Fibroblast of lung (primary cell): ENCODE results near the gene PFKP. TPM values are rescaled to one million over a fixed set of nuclear protein-coding genes. Genes with fewer than 3 reads are reported as not detected.

Experiments
- DNase-seq, 2 donors: peaks; one replicate each; pipeline versions ENCODE4 v3.0.0 to v3.0.0-alpha.2; 2010; ENCODE audit warnings: low read depth in 2 of 2
- H2AFZ ChIP-seq: 2 replicates; pipeline ENCODE4 v1.5.1; 2012; ENCODE audit warnings: low read length, control low read depth, inconsistent platforms
- H3K27ac ChIP-seq: 2 replicates; pipeline ENCODE4 v1.5.1; 2011; ENCODE audit warnings: low read length, control low read depth; ENCODE audit not compliant: insufficient read depth
- H3K27me3 ChIP-seq: 2 replicates; pipeline ENCODE4 v1.5.1; 2011; ENCODE audit warnings: mild to moderate bottlenecking, low read length; ENCODE audit not compliant: control insufficient read depth, insufficient read depth
- H3K36me3 ChIP-seq: 2 replicates; pipeline ENCODE4 v1.5.1; 2011; ENCODE audit warnings: low read length; ENCODE audit not compliant: control insufficient read depth, insufficient read depth
- H3K4me1 ChIP-seq: 2 replicates; pipeline ENCODE4 v1.5.1; 2011; ENCODE audit warnings: low read length; ENCODE audit not compliant: control insufficient read depth, insufficient read depth; ENCODE audit errors: extremely low read depth
- H3K4me2 ChIP-seq: 2 replicates; pipeline ENCODE4 v1.5.1; 2011; ENCODE audit warnings: low read length, control low read depth; ENCODE audit not compliant: insufficient read depth; ENCODE audit errors: extremely low read depth
- H3K4me3 ChIP-seq, 4 experiments: fragments of 200-600 bp in 1 of 4; sonication (generic) in 1 of 4; replicated peaks in 1 of 4; 2 replicates each; pipeline ENCODE4 v1.5.1; 2011 to 2016; ENCODE audit warnings: low read length in 4 of 4, low read depth in 3 of 4, mild to moderate bottlenecking in 3 of 4, control low read depth in 2 of 4, inconsistent platforms in 1 of 4, mixed read lengths in 1 of 4; ENCODE audit not compliant: insufficient read depth in 1 of 4; ENCODE audit errors: control extremely low read depth in 1 of 4
- H3K79me2 ChIP-seq: 2 replicates; pipeline ENCODE4 v1.5.1; 2012; ENCODE audit warnings: mild to moderate bottlenecking, low read length, inconsistent platforms; ENCODE audit not compliant: control insufficient read depth, insufficient read depth
- H3K9ac ChIP-seq: 2 replicates; pipeline ENCODE4 v1.5.1; 2011; ENCODE audit warnings: mild to moderate bottlenecking, low read length, control low read depth; ENCODE audit not compliant: insufficient read depth
- H3K9me3 ChIP-seq: 2 replicates; pipeline ENCODE4 v1.5.1; 2012; ENCODE audit warnings: low read depth, low read length; ENCODE audit not compliant: control insufficient read depth, insufficient read depth
- H4K20me1 ChIP-seq: 2 replicates; pipeline ENCODE4 v1.5.1; 2011; ENCODE audit warnings: low read length; ENCODE audit not compliant: control insufficient read depth, insufficient read depth; ENCODE audit errors: extremely low read depth
- CTCF ChIP-seq, 2 donors: IDR thresholded peaks in 1 of 2; conservative IDR thresholded peaks in 1 of 2; 1 replicate in 1 of 2; 2 replicates in 1 of 2; pipeline ENCODE4 v1.5.1; 2011 to 2012; ENCODE audit warnings: low read length in 2 of 2, control low read depth in 1 of 2, inconsistent platforms in 1 of 2, low read depth in 1 of 2, mild to moderate bottlenecking in 1 of 2
- EZH2 ChIP-seq: IDR thresholded peaks from 2 replicates; pipeline ENCODE4 v1.5.1; 2012; ENCODE audit warnings: low read length, control low read depth, mild to moderate bottlenecking; ENCODE audit errors: missing control alignments
- polyA plus RNA-seq, 2 donors: library from polyadenylated mRNA; depleted of rRNA in 1 of 2; stranded (reverse) in 1 of 2; unstranded in 1 of 2; fragments of >200 nt; gene quantifications; 2 replicates each; pipeline ENCODE4 v1.2.1, GENCODE V29; 2011 to 2012; ENCODE audit warnings: missing spikeins in 1 of 2
- total RNA-seq: library from RNA; depleted of rRNA; stranded (reverse); fragments of >200 nt; gene quantifications from 2 replicates; pipeline ENCODE4 v1.2.1, GENCODE V29; 2014

Gene PFKP
- total and polyA plus RNA-seq, 2 donors (not counting 1 experiment from before 2014, with no cell fraction given): 74.3 to 90.3 TPM

GRCh38 chr10:3132036-3133025 is 65.0 kb downstream of the PFKP start:
- H3K4me2 ChIP-seq: no peak overlapping the region
- no peaks in the 10 kb centered on the region for H3K27me3 ChIP-seq
- H3K79me2 ChIP-seq: no peaks in the 10 kb centered on the region
- no peak overlapping the region for H3K27ac ChIP-seq
- H3K36me3 ChIP-seq: peaks cover 35% of the 10 kb centered on the region
- no peaks in the 10 kb centered on the region for H3K9me3 ChIP-seq
- no peaks in the 10 kb centered on the region for H3K4me1 ChIP-seq
- H4K20me1 ChIP-seq: no peaks in the 10 kb centered on the region
- H3K9ac ChIP-seq: no peak overlapping the region
- no peak overlapping the region for H3K4me3 ChIP-seq
- TF ChIP-seq CTCF (conservative IDR thresholded peaks at IDR 0.05 in 1 of 2, IDR thresholded peaks at IDR 0.05 in 1 of 2; ENCODE audit: low read depth in 1 of 2, low read length in 2 of 2) (no peak), EZH2 (no peak)
- DNase-seq: no peak
- H2AFZ ChIP-seq: no peak overlapping the region

- H3K27ac ChIP-seq: no peak overlapping the region
- no peak for DNase-seq
- H2AFZ ChIP-seq: no peak overlapping the region
- no peak overlapping the region for H3K4me2 ChIP-seq
- no peaks in the 10 kb centered on the region for H3K9me3 ChIP-seq
- H3K36me3 ChIP-seq: peaks cover 47% of the 10 kb centered on the region
- no peak overlapping the region for H3K9ac ChIP-seq
- no peaks in the 10 kb centered on the region for H4K20me1 ChIP-seq
- H3K4me3 ChIP-seq: no peak overlapping the region
- no peak for TF ChIP-seq EZH2
- H3K79me2 ChIP-seq: no peaks in the 10 kb centered on the region
- H3K4me1 ChIP-seq: no peaks in the 10 kb centered on the region
- no peaks in the 10 kb centered on the region for H3K27me3 ChIP-seq
Observed at GRCh38 chr10:3133948-3134347, 66.6 kb downstream of the PFKP start.

GRCh38 chr10:3135006-3135405 is 67.7 kb downstream of the PFKP start:
- DNase-seq: no peak

More at GRCh38 chr10:3135006-3135405, 67.7 kb downstream of the PFKP start:
- no peak overlapping the region for H3K9ac ChIP-seq
- no peaks in the 10 kb centered on the region for H3K9me3 ChIP-seq
- H3K4me2 ChIP-seq: no peak overlapping the region
- no peak overlapping the region for H3K4me3 ChIP-seq
- H2AFZ ChIP-seq: no peak overlapping the region
- no peak overlapping the region for H3K27ac ChIP-seq
- H3K36me3 ChIP-seq: peaks cover 45% of the 10 kb centered on the region
- TF ChIP-seq EZH2: no peak
- TF ChIP-seq CTCF (conservative IDR thresholded peaks at IDR 0.05 in 1 of 2, IDR thresholded peaks at IDR 0.05 in 1 of 2; ENCODE audit: low read depth in 1 of 2, low read length in 2 of 2): no peak
- H4K20me1 ChIP-seq: no peaks in the 10 kb centered on the region
- no peaks in the 10 kb centered on the region for H3K79me2 ChIP-seq
- no peaks in the 10 kb centered on the region for H3K4me1 ChIP-seq
- H3K27me3 ChIP-seq: no peaks in the 10 kb centered on the region
